Raji (cell line): ENCODE measurements around the gene PTF1A.

Source experiments
- POLR2A ChIP-seq: IDR thresholded peaks from 2 replicates; pipeline ENCODE4 v1.6.1; 2011; ENCODE audit warnings: low read depth, low read length, control low read depth; ENCODE audit not compliant: insufficient read depth

The PTF1A gene

GRCh38 chr10:23238015-23238414 is 45.9 kb downstream of the PTF1A start:
- no peak for TF ChIP-seq POLR2A
